Muscle of leg (tissue), 11 donors: ENCODE data around the gene GNB4. TPM values are rescaled to one million over a fixed set of nuclear protein-coding genes. Genes with fewer than 3 reads are reported as not detected.
A peak's percentile ranks its signal among the peaks of the same experiment; 100 is the strongest.

Experiments used
- DNase-seq: peaks from one replicate; pipeline ENCODE4 v3.0.0; 2013
- H3K27ac ChIP-seq: one replicate; pipeline ENCODE4 v1.5.1; 2013; ENCODE audit warnings: mild to moderate bottlenecking, low read length, control low read depth
- H3K27me3 ChIP-seq: one replicate; pipeline ENCODE4 v1.6.1; 2013; ENCODE audit warnings: low read length; ENCODE audit not compliant: control insufficient read depth, insufficient read depth
- H3K36me3 ChIP-seq: one replicate; pipeline ENCODE4 v1.6.1; 2013; ENCODE audit warnings: low read length; ENCODE audit not compliant: control insufficient read depth, insufficient read depth
- H3K4me1 ChIP-seq: one replicate; pipeline ENCODE4 v1.6.1; 2013; ENCODE audit warnings: low read length; ENCODE audit not compliant: control insufficient read depth, insufficient read depth
- H3K4me3 ChIP-seq: one replicate; pipeline ENCODE4 v1.5.1; 2013; ENCODE audit warnings: low read length, control low read depth
- H3K9me3 ChIP-seq: replicated peaks from 2 replicates; pipeline ENCODE4 v1.6.1; 2013; ENCODE audit warnings: low read depth, low read length; ENCODE audit not compliant: control insufficient read depth
- WGBS: methylation state at CpG from one replicate; pipeline ENCODE4 v1.1.5; 2013; ENCODE audit warnings: missing lambda C conversion rate; ENCODE audit not compliant: insufficient coverage; 5-methylcytosine and 5-hydroxymethylcytosine counted together
- polyA plus RNA-seq, 8 donors: library from polyadenylated mRNA; unstranded; fragments of 120-200 nt; gene quantifications; one replicate each; pipeline versions ENCODE4 v1.2.1 to v1.2.3, GENCODE V29; 2013; ENCODE audit warnings: inconsistent platforms in 1 of 8, low replicate concordance in 1 of 8; ENCODE audit not compliant: insufficient read length in 8 of 8, insufficient read depth in 1 of 8
- total RNA-seq: library from RNA; stranded (reverse); fragments of 120-200 nt; gene quantifications from one replicate; pipeline ENCODE4 v1.2.4, GENCODE V29; 2013

The GNB4 gene
- total and polyA plus RNA-seq, 9 donors: 21.0 to 48.0 (median 35.4) TPM

GRCh38 chr3:179418610-179419009 is 32.7 kb downstream of the GNB4 start:
- peaks cover 13% of the 10 kb centered on the region for H3K36me3 ChIP-seq
- no peaks in the 10 kb centered on the region for H3K4me1 ChIP-seq
- H3K9me3 ChIP-seq: no peaks in the 10 kb centered on the region
- H3K4me3 ChIP-seq: no peak overlapping the region
- no peaks in the 10 kb centered on the region for H3K27me3 ChIP-seq
- WGBS: no CpG with 5 or more reads among the region's 3 CpGs
- no peak for DNase-seq
- no peak overlapping the region for H3K27ac ChIP-seq

- Histone ChIP-seq H3K36me3 (peaks cover 11% of the 10 kb centered on the region), H3K4me3 (no peak overlapping the region), H3K4me1 (no peaks in the 10 kb centered on the region), H3K27ac (no peak overlapping the region), H3K9me3 (no peaks in the 10 kb centered on the region), H3K27me3 (no peaks in the 10 kb centered on the region)
- DNase-seq: peak; percentile 22
- no CpG with 5 or more reads among the region's 2 CpGs for WGBS
Measured at GRCh38 chr3:179416681-179417080, 34.6 kb downstream of the GNB4 start.

- no peak overlapping the region for H3K4me3 ChIP-seq
- no CpG with 5 or more reads among the region's 4 CpGs for WGBS
- H3K27ac ChIP-seq: no peak overlapping the region
- no peaks in the 10 kb centered on the region for H3K4me1 ChIP-seq
- no peak for DNase-seq
- H3K9me3 ChIP-seq: no peaks in the 10 kb centered on the region
- peaks cover 11% of the 10 kb centered on the region for H3K36me3 ChIP-seq
- no peaks in the 10 kb centered on the region for H3K27me3 ChIP-seq
Measured at GRCh38 chr3:179415377-179415776, 35.9 kb downstream of the GNB4 start.

GRCh38 chr3:179414804-179415203 is 36.5 kb downstream of the GNB4 start:
- H3K36me3 ChIP-seq: peaks cover 11% of the 10 kb centered on the region
- WGBS: no CpG with 5 or more reads among the region's 2 CpGs
- no peaks in the 10 kb centered on the region for H3K27me3 ChIP-seq
- H3K4me1 ChIP-seq: no peaks in the 10 kb centered on the region
- no peak overlapping the region for H3K4me3 ChIP-seq
- DNase-seq: no peak
- no peaks in the 10 kb centered on the region for H3K9me3 ChIP-seq
- no peak overlapping the region for H3K27ac ChIP-seq

GRCh38 chr3:179410999-179411398 is 40.3 kb downstream of the GNB4 start:
- peaks cover 17% of the 10 kb centered on the region for H3K36me3 ChIP-seq

GRCh38 chr3:179410331-179410730 is 40.9 kb downstream of the GNB4 start:
- H3K9me3 ChIP-seq: no peaks in the 10 kb centered on the region
- H3K27me3 ChIP-seq: no peaks in the 10 kb centered on the region
- H3K4me3 ChIP-seq: no peak overlapping the region
- H3K36me3 ChIP-seq: peaks cover 18% of the 10 kb centered on the region
- no peak for DNase-seq
- WGBS: 96% methylated on average over 2 of the region's 2 CpGs
- H3K27ac ChIP-seq: no peak overlapping the region
- no peaks in the 10 kb centered on the region for H3K4me1 ChIP-seq

More at GRCh38 chr3:179410999-179411398, 40.3 kb downstream of the GNB4 start:
- Histone ChIP-seq H3K27ac (no peak overlapping the region), H3K27me3 (no peaks in the 10 kb centered on the region), H3K4me3 (no peak overlapping the region), H3K9me3 (no peaks in the 10 kb centered on the region), H3K4me1 (no peaks in the 10 kb centered on the region)
- no peak for DNase-seq

- peaks cover 38% of the 10 kb centered on the region for H3K36me3 ChIP-seq
- no peaks in the 10 kb centered on the region for H3K4me1 ChIP-seq
- H3K9me3 ChIP-seq: no peaks in the 10 kb centered on the region
- DNase-seq: no peak
- WGBS: no CpG with 5 or more reads among the region's 2 CpGs
- H3K27me3 ChIP-seq: no peaks in the 10 kb centered on the region
- no peak overlapping the region for H3K4me3 ChIP-seq
- H3K27ac ChIP-seq: no peak overlapping the region
Measured at GRCh38 chr3:179404307-179404706, 47.0 kb downstream of the GNB4 start.

- H3K36me3 ChIP-seq: peaks cover 31% of the 10 kb centered on the region
- DNase-seq: peak; percentile 22
- H3K4me1 ChIP-seq: no peaks in the 10 kb centered on the region
- no peaks in the 10 kb centered on the region for H3K9me3 ChIP-seq
- H3K27me3 ChIP-seq: no peaks in the 10 kb centered on the region
- 86% methylated on average over 1 of the region's 5 CpGs for WGBS
- H3K4me3 ChIP-seq: no peak overlapping the region
- H3K27ac ChIP-seq: no peak overlapping the region
Measured at GRCh38 chr3:179402963-179403362, 48.3 kb downstream of the GNB4 start.

GRCh38 chr3:179401561-179401960 is 49.7 kb downstream of the GNB4 start:
- H3K9me3 ChIP-seq: no peaks in the 10 kb centered on the region

GRCh38 chr3:179398574-179399231 is 52.6 kb downstream of the GNB4 start:
- Histone ChIP-seq H3K36me3 (peaks cover 25% of the 10 kb centered on the region), H3K4me3 (no peak overlapping the region), H3K27ac (no peak overlapping the region), H3K9me3 (no peaks in the 10 kb centered on the region), H3K4me1 (no peaks in the 10 kb centered on the region), H3K27me3 (no peaks in the 10 kb centered on the region)
- WGBS: no CpG with 5 or more reads among the region's 2 CpGs
- no peak for DNase-seq

More at GRCh38 chr3:179401561-179401960, 49.7 kb downstream of the GNB4 start:
- peaks cover 31% of the 10 kb centered on the region for H3K36me3 ChIP-seq
- H3K4me3 ChIP-seq: no peak overlapping the region
- H3K27ac ChIP-seq: no peak overlapping the region
- DNase-seq: no peak
- H3K4me1 ChIP-seq: no peaks in the 10 kb centered on the region
- H3K27me3 ChIP-seq: no peaks in the 10 kb centered on the region
- WGBS: 67% methylated on average over 1 of the region's 3 CpGs

GRCh38 chr3:179391906-179392305 is 59.4 kb downstream of the GNB4 start:
- WGBS: no CpG with 5 or more reads among the region's 1 CpG
- H3K27ac ChIP-seq: no peak overlapping the region
- DNase-seq: no peak
- H3K27me3 ChIP-seq: no peaks in the 10 kb centered on the region
- no peak overlapping the region for H3K4me3 ChIP-seq
- no peaks in the 10 kb centered on the region for H3K9me3 ChIP-seq
- peaks cover 16% of the 10 kb centered on the region for H3K36me3 ChIP-seq
- H3K4me1 ChIP-seq: no peaks in the 10 kb centered on the region
